Measurements from ENCODE around the gene CABYR.

Gene CABYR

DNA sequence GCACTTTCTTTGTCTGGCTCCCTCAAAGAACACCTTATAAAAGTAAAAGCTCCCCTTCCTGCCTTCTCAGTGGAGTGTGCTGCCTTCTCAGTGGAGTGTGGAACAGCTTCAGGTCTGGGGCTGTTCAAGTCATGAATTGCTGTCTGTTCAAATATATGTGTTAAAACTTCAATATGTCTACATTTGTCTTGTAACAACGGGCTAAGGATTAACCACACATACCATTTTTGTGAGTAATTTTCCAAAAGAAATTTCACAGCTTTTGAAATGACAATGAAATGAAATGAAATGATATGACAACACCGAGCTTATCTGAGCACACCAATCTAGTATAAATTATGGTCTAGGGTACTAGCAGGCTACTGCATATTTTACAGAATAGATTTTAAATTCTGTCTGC lies 42.9 kb downstream of the CABYR start:
- TF ChIP-seq ZNF585B (tag by site-specific recombination; IDR thresholded peaks at IDR 0.05) (no peak), PRDM1 (tag by site-specific recombination; IDR thresholded peaks at IDR 0.05) (0 out of 2 replicates have a peak, but pooled peaks have one; percentile 6), KLF7 (tag by site-specific recombination; IDR thresholded peaks at IDR 0.05; ENCODE audit: borderline replicate concordance) (no peak), SCRT2 (tag by site-specific recombination; IDR thresholded peaks at IDR 0.05) (no peak), EGR2 (tag by site-specific recombination; IDR thresholded peaks at IDR 0.05; ENCODE audit: low read depth) (no peak)
- TF ChIP-seq, protein P1, sequence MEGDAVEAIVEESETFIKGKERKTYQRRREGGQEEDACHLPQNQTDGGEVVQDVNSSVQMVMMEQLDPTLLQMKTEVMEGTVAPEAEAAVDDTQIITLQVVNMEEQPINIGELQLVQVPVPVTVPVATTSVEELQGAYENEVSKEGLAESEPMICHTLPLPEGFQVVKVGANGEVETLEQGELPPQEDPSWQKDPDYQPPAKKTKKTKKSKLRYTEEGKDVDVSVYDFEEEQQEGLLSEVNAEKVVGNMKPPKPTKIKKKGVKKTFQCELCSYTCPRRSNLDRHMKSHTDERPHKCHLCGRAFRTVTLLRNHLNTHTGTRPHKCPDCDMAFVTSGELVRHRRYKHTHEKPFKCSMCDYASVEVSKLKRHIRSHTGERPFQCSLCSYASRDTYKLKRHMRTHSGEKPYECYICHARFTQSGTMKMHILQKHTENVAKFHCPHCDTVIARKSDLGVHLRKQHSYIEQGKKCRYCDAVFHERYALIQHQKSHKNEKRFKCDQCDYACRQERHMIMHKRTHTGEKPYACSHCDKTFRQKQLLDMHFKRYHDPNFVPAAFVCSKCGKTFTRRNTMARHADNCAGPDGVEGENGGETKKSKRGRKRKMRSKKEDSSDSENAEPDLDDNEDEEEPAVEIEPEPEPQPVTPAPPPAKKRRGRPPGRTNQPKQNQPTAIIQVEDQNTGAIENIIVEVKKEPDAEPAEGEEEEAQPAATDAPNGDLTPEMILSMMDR (tag by site-specific recombination; IDR thresholded peaks at IDR 0.05): no peak
- ChIA-PET CTCF (interaction anchor here (0.8 to 1.1 kb wide), 2 partner anchors 9 to 307 kb away, joined by 3 to 4 read pairs; no protein-coding TSS in a partner anchor), POLR2A (interaction anchor here (0.6 to 1.1 kb wide), 2 partner anchors 43 to 246 kb away, joined by 3 read pairs; partner anchors contain the start of gene CABYR)
- Histone ChIP-seq H3K36me3 (ENCODE audit: control insufficient read depth in 2 of 2, insufficient read depth in 1 of 2, low read length in 2 of 2) (peaks cover 6 to 12% of the 10 kb centered on the region in 2 experiments; a peak in 2 of 3 replicates), H3K4me1 (ENCODE audit: control insufficient read depth, insufficient read depth, low read length) (no peaks in the 10 kb centered on the region), H3K9me3 (ENCODE audit: control insufficient read depth, insufficient read depth, low read depth, low read length) (no peaks in the 10 kb centered on the region), H3K4me3 (ENCODE audit: low read depth, low read length) (no peak overlapping the region), H3K27ac (ENCODE audit: extremely low read depth, low read depth, low read length) (no peak overlapping the region)

- H3K36me3 ChIP-seq (ENCODE audit: control insufficient read depth in 2 of 2, insufficient read depth in 1 of 2, low read length in 2 of 2): peaks cover 0 to 3% of the 10 kb centered on the region in 2 experiments; a peak in 2 of 3 replicates
- no peak overlapping the region for H3K4me3 ChIP-seq (ENCODE audit: low read depth, low read length)
- H3K4me1 ChIP-seq (ENCODE audit: control insufficient read depth, insufficient read depth, low read length): peaks cover 5% of the 10 kb centered on the region; the same call in 1 of the 2 replicates
- no peak overlapping the region for H3K27ac ChIP-seq (ENCODE audit: extremely low read depth, low read depth, low read length)
- H3K9me3 ChIP-seq (ENCODE audit: control insufficient read depth, insufficient read depth, low read depth, low read length): no peaks in the 10 kb centered on the region
- ChIA-PET POLR2A (no interaction called here), CTCF (interaction anchor here (0.5 to 8.6 kb wide), 2 partner anchors 9 to 51 kb away, joined by 3 to 102 read pairs; no protein-coding TSS in a partner anchor)
- no peak for TF ChIP-seq ZNF433 (tag by site-specific recombination; IDR thresholded peaks at IDR 0.05; ENCODE audit: low read depth)
- no peak for TF ChIP-seq KLF9 (tag by site-specific recombination; IDR thresholded peaks at IDR 0.05; ENCODE audit: low read depth)
- TF ChIP-seq ZNF610 (tag by site-specific recombination; IDR thresholded peaks at IDR 0.05; ENCODE audit: borderline replicate concordance): no peak
Observed at GRCh38 chr18:24185805-24186204, 46.9 kb downstream of the CABYR start.

- H3K4me3 ChIP-seq (ENCODE audit: low read depth, low read length): no peak overlapping the region
- H3K27ac ChIP-seq (ENCODE audit: extremely low read depth, low read depth, low read length): no peak overlapping the region
- peaks cover 7% of the 10 kb centered on the region; the same call in 1 of the 2 replicates for H3K4me1 ChIP-seq (ENCODE audit: control insufficient read depth, insufficient read depth, low read length)
- POLR2A ChIA-PET: interaction anchor here (0.7 to 1.0 kb wide), 2 partner anchors 12 to 48 kb away, joined by 3 read pairs; partner anchors contain the start of gene CABYR
- H3K9me3 ChIP-seq (ENCODE audit: control insufficient read depth, insufficient read depth, low read depth, low read length): no peaks in the 10 kb centered on the region
- TF ChIP-seq ZNF157 (tag by site-specific recombination; IDR thresholded peaks at IDR 0.05) (0 out of 2 replicates have a peak, but pooled peaks have one; percentile 25), ZNF596 (tag by site-specific recombination; IDR thresholded peaks at IDR 0.05) (no peak)
- no peaks in the 10 kb centered on the region for H3K36me3 ChIP-seq (ENCODE audit: control insufficient read depth in 2 of 2, insufficient read depth in 1 of 2, low read length in 2 of 2)
- CTCF ChIA-PET: interaction anchor here (0.6 to 8.6 kb wide), 2 partner anchors 10 to 30 kb away, joined by 7 to 102 read pairs; no protein-coding TSS in a partner anchor
Observed at GRCh38 chr18:24187049-24187448, 48.2 kb downstream of the CABYR start.

DNA sequence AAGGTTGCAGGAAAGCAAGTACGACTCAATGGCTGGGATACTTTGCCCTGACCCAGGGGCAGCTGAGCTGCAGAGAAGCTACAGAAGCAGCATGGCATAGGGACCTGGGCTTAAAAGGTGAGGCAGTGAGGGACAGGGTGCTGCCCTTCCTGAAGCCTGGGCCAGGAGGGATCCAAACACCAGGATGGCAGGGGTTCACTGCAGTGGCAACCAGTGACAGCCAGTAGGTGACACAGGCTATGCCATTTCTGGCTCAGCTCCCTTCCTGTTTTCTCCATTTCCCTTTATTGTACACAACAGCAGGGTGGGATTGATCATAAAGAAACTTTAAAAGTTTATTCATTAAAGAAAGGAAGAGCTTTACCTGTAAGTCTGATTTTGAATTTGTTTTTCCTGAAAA lies 48.8 kb downstream of the CABYR start:
- no peaks in the 10 kb centered on the region for H3K9me3 ChIP-seq (ENCODE audit: control insufficient read depth, insufficient read depth, low read depth, low read length)
- TF ChIP-seq ZNF654 (tag by site-specific recombination; IDR thresholded peaks at IDR 0.05; ENCODE audit: low read depth) (no peak), ZNF23 (tag by site-specific recombination; IDR thresholded peaks at IDR 0.05; ENCODE audit: borderline replicate concordance) (no peak), ZNF76 (tag by site-specific recombination; IDR thresholded peaks at IDR 0.05; ENCODE audit: borderline replicate concordance, low read depth) (no peak), ZNF335 (tag by site-specific recombination; conservative IDR thresholded peaks at IDR 0.05) (no peak), REST (tag by site-specific recombination; IDR thresholded peaks at IDR 0.05) (no peak), REPIN1 (tag by site-specific recombination; IDR thresholded peaks at IDR 0.05; ENCODE audit: low read depth) (no peak)
- TF ChIP-seq, protein P2, sequence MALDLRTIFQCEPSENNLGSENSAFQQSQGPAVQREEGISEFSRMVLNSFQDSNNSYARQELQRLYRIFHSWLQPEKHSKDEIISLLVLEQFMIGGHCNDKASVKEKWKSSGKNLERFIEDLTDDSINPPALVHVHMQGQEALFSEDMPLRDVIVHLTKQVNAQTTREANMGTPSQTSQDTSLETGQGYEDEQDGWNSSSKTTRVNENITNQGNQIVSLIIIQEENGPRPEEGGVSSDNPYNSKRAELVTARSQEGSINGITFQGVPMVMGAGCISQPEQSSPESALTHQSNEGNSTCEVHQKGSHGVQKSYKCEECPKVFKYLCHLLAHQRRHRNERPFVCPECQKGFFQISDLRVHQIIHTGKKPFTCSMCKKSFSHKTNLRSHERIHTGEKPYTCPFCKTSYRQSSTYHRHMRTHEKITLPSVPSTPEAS (tag by site-specific recombination; IDR thresholded peaks at IDR 0.05): no peak
- TF ChIP-seq, protein P1 (tag by site-specific recombination; IDR thresholded peaks at IDR 0.05): no peak
- H3K36me3 ChIP-seq (ENCODE audit: control insufficient read depth in 2 of 2, insufficient read depth in 1 of 2, low read length in 2 of 2): no peaks in the 10 kb centered on the region
- CTCF ChIA-PET: interaction anchor here (0.6 to 8.6 kb wide), 2 partner anchors 11 to 300 kb away, joined by 3 to 102 read pairs; no protein-coding TSS in a partner anchor
- peaks cover 10% of the 10 kb centered on the region; the same call in 1 of the 2 replicates for H3K4me1 ChIP-seq (ENCODE audit: control insufficient read depth, insufficient read depth, low read length)
- H3K27ac ChIP-seq (ENCODE audit: extremely low read depth, low read depth, low read length): no peak overlapping the region
- H3K4me3 ChIP-seq (ENCODE audit: low read depth, low read length): no peak overlapping the region
- POLR2A ChIA-PET: interaction anchor here (1.0 kb wide), 1 partner anchor 13 kb away, joined by 3 read pairs; no protein-coding TSS in a partner anchor
